Gastroesophageal sphincter (tissue), 4 donors: Measurements from ENCODE around the gene EIF4A3. TPM values are rescaled to one million over a fixed set of nuclear protein-coding genes. Genes with fewer than 3 reads are reported as not detected.
A peak's percentile ranks its signal among the peaks of the same experiment; 100 is the strongest.

ENCODE experiments used
- ATAC-seq: fragments of 150-250 bp; one replicate; pipeline ENCODE4 v1.9.1; 2016; ENCODE audit warnings: mild to moderate bottlenecking, moderate library complexity
- H3K27ac ChIP-seq, 4 donors: fragments of 200-600 bp; sonication (generic) in 3 of 4; 1 replicate in 3 of 4; 2 replicates in 1 of 4; pipeline ENCODE4 v1.5.1; 2016 to 2019
- H3K27me3 ChIP-seq: fragments of 200-600 bp; sonication (generic); one replicate; pipeline ENCODE4 v1.5.1; 2019
- H3K36me3 ChIP-seq, 2 donors: fragments of 200-600 bp; sonication (generic); one replicate each; pipeline ENCODE4 v1.5.1; 2019; ENCODE audit warnings: control low read depth in 1 of 2
- H3K4me1 ChIP-seq, 3 donors: fragments of 200-600 bp; sonication (generic); 1 replicate in 2 of 3; 2 replicates in 1 of 3; pipeline ENCODE4 v1.5.1; 2016 to 2019; ENCODE audit warnings: control low read depth in 2 of 3
- H3K4me3 ChIP-seq, 2 donors: fragments of 200-600 bp; sonication (generic); one replicate each; pipeline ENCODE4 v1.5.1; 2019; ENCODE audit warnings: mild to moderate bottlenecking in 1 of 2, moderate library complexity in 1 of 2
- H3K9me3 ChIP-seq, 3 donors: fragments of 200-600 bp; sonication (generic); one replicate each; pipeline ENCODE4 v1.5.1; 2017 to 2019; ENCODE audit warnings: control low read depth in 2 of 3
- EP300 ChIP-seq: sonication (generic); formaldehyde crosslinking; IDR thresholded peaks from one replicate; pipeline ENCODE4 v1.6.1; 2017; ENCODE audit warnings: antibody characterized with exemption, mild to moderate bottlenecking
- POLR2A ChIP-seq, 2 donors: fragments of 450-650 bp; IDR thresholded peaks; one replicate each; pipeline ENCODE4 v1.6.1; 2017; ENCODE audit warnings: antibody characterized with exemption in 2 of 2, mild to moderate bottlenecking in 2 of 2, moderate library complexity in 1 of 2
- POLR2AphosphoS5 ChIP-seq: sonication (generic); formaldehyde crosslinking; IDR thresholded peaks from one replicate; pipeline ENCODE4 v1.6.1; 2017; ENCODE audit warnings: antibody characterized with exemption
- WGBS, 2 donors: methylation state at CpG; one replicate each; pipeline ENCODE4 v1.1.5; 2018; ENCODE audit warnings: low coverage in 1 of 2; 5-methylcytosine and 5-hydroxymethylcytosine counted together
- total RNA-seq, 4 donors: library from RNA; depleted of rRNA; stranded (reverse); fragments of >200 nt; gene quantifications; one replicate each; pipeline ENCODE4 v1.1.0, GENCODE V29; 2016
- TF ChIP-seq, protein P1 (sequence below), 4 experiments: fragments of 200-600 bp in 2 of 4; fragments of 450-650 bp in 2 of 4; sonication (generic) in 1 of 4; IDR thresholded peaks; one replicate each; pipeline ENCODE4 v1.5.1; 2017 to 2019; ENCODE audit warnings: antibody characterized with exemption in 4 of 4, mild to moderate bottlenecking in 2 of 4, moderate library complexity in 2 of 4

The EIF4A3 gene
- total RNA-seq, 4 donors from 2014 or later = 37.9 to 61.6 (median 49.0) TPM

DNA sequence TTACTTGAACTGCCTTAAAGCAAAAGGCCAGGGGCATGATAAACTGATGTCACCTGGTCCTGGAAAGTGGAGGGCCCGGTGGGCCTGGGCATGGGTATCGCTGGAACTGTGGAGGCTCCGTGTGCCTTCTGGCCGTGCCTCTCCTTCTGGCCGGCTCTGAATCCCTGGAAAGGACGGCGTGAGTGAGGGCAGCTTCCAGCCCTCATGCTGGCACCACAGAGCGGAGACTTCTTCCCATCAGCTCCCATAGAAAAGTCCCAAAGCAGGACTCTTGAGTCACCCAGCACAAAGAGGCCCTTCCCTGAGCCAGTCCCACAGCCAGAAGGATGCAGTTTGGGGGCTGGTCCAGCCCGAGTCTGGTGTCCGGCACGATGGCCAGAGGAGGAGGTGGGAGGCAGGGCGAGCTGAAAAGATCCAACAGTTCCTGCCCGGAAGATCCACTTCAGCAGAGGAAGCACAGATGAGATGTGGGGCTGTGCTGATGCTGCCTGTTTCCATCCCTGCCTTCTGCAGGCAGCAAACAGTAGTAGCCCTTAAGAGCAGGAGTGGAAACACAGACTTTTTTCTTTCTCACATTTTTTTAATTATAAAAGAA is 37.8 kb downstream of the EIF4A3 start:
- 100% methylated on average over 1 of the region's 13 CpGs; no CpG with 5 or more reads in 1 of the 2 donors for WGBS, 2 donors
- TF ChIP-seq, protein P1, sequence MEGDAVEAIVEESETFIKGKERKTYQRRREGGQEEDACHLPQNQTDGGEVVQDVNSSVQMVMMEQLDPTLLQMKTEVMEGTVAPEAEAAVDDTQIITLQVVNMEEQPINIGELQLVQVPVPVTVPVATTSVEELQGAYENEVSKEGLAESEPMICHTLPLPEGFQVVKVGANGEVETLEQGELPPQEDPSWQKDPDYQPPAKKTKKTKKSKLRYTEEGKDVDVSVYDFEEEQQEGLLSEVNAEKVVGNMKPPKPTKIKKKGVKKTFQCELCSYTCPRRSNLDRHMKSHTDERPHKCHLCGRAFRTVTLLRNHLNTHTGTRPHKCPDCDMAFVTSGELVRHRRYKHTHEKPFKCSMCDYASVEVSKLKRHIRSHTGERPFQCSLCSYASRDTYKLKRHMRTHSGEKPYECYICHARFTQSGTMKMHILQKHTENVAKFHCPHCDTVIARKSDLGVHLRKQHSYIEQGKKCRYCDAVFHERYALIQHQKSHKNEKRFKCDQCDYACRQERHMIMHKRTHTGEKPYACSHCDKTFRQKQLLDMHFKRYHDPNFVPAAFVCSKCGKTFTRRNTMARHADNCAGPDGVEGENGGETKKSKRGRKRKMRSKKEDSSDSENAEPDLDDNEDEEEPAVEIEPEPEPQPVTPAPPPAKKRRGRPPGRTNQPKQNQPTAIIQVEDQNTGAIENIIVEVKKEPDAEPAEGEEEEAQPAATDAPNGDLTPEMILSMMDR (IDR thresholded peaks at IDR 0.05) = no peak
- TF ChIP-seq POLR2AphosphoS5 (no peak), POLR2A (IDR thresholded peaks at IDR 0.05) (no peak), EP300 (no peak)
- Histone ChIP-seq H3K27me3 (no peaks in the 10 kb centered on the region), H3K9me3 (no peaks in the 10 kb centered on the region), H3K4me1 (peaks cover 0 to 5% (median 0%) of the 10 kb centered on the region in 3 donors), H3K4me3 (no peak overlapping the region), H3K27ac (no peak overlapping the region), H3K36me3 (peaks cover 0 to 72% of the 10 kb centered on the region in 2 donors)
- no peak for ATAC-seq

DNA sequence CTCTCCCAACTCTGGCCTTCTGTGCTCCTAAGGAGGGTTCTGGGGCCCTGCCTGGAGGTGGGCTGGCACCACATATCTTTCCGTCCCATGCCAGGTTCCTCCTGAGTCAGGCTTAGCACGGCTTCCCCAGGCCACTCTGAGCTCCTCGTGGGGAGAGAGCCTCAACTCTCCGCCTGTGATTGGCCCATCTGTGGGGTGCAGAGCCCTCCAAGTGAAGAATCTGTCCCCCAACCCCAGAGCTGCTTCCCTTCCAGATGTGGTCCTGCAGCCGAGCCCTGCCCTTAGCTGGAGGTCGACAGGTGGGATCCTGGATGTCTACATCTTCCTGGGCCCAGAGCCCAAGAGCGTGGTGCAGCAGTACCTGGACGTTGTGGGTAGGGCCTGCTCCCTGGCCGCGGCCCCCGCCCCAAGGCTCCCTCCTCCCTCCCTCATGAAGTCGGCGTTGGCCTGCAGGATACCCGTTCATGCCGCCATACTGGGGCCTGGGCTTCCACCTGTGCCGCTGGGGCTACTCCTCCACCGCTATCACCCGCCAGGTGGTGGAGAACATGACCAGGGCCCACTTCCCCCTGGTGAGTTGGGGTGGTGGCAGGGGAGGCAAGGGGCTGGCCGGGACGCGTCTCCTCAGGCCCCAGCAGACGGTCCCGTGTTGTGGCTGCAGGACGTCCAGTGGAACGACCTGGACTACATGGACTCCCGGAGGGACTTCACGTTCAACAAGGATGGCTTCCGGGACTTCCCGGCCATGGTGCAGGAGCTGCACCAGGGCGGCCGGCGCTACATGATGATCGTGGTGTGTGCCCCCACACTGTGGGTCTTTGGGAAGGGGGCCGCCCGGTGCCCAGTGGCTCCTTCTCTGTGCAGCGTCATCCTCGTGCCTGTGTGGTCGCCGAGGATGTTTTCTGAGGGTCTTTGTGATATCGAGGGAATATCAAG is 38.6 kb downstream of the EIF4A3 start:
- ATAC-seq = no peak
- peaks cover 0 to 6% (median 0%) of the 10 kb centered on the region in 3 donors for H3K4me1 ChIP-seq
- no peaks in the 10 kb centered on the region for H3K27me3 ChIP-seq
- H3K9me3 ChIP-seq = no peaks in the 10 kb centered on the region
- peaks cover 0 to 71% of the 10 kb centered on the region in 2 donors for H3K36me3 ChIP-seq
- TF ChIP-seq POLR2A (IDR thresholded peaks at IDR 0.05) = no peak
- TF ChIP-seq EP300 = no peak
- no peak for TF ChIP-seq POLR2AphosphoS5
- TF ChIP-seq, protein P1 (IDR thresholded peaks at IDR 0.05) = no peak
- no peak overlapping the region for H3K27ac ChIP-seq
- H3K4me3 ChIP-seq = no peak overlapping the region
- 76% methylated on average over 3 of the region's 40 CpGs; no CpG with 5 or more reads in 1 of the 2 donors for whole genome bisulfite sequencing, 2 donors

DNA sequence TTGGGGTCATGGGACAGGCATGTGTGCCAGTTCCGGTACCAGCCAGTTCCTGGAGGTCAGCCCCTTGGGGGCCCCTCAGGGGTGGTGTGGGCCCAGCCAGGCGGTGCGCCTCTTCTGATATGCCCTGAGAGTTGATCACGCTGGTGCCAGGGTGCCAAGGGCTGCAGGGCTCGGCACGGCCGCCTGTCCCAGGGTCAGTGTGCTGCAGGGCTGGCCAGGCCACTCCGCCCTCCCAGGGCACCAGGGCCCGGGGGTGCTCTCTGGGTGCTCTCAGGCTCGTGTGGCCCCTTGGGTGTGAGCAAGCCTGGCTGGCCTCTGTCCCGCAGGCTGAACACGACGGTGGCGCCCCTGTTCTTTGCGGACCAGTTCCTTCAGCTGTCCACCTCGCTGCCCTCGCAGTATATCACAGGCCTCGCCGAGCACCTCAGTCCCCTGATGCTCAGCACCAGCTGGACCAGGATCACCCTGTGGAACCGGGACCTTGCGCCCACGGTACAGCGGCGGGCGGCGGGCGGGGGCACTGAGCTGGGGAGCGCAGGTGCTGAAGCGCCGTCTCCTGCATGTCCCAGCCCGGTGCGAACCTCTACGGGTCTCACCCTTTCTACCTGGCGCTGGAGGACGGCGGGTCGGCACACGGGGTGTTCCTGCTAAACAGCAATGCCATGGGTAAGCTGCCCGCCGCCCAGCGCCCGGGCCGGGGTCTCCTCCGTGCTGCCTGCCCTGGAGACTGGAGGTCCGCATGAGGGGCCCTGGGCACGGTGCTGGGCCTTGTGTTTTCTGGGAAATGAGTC is 39.5 kb downstream of the EIF4A3 start:
- Histone ChIP-seq H3K9me3 (no peaks in the 10 kb centered on the region), H3K27me3 (no peaks in the 10 kb centered on the region), H3K27ac (no peak overlapping the region), H3K36me3 (peaks cover 0 to 62% of the 10 kb centered on the region in 2 donors), H3K4me1 (peaks cover 0 to 15% (median 2%) of the 10 kb centered on the region in 3 donors), H3K4me3 (no peak overlapping the region)
- TF ChIP-seq, protein P1 (IDR thresholded peaks at IDR 0.05) = no peak
- no peak for TF ChIP-seq POLR2A (IDR thresholded peaks at IDR 0.05)
- TF ChIP-seq EP300 = no peak
- TF ChIP-seq POLR2AphosphoS5 = no peak
- ATAC-seq = peak; percentile 6
- WGBS, 2 donors = 80% methylated on average over 1 of the region's 46 CpGs

- no peaks in the 10 kb centered on the region for H3K9me3 ChIP-seq
- ATAC-seq = no peak
- H3K27me3 ChIP-seq = no peaks in the 10 kb centered on the region
- 78% methylated on average over 7 of the region's 12 CpGs; no CpG with 5 or more reads in 1 of the 2 donors for WGBS, 2 donors
- H3K4me3 ChIP-seq = no peak overlapping the region
- peaks cover 0 to 21% (median 7%) of the 10 kb centered on the region in 3 donors for H3K4me1 ChIP-seq
- no peak overlapping the region for H3K27ac ChIP-seq
- H3K36me3 ChIP-seq = peaks cover 0 to 55% of the 10 kb centered on the region in 2 donors
- TF ChIP-seq EP300 = no peak
- TF ChIP-seq, protein P1 (IDR thresholded peaks at IDR 0.05) = no peak
- no peak for TF ChIP-seq POLR2AphosphoS5
- TF ChIP-seq POLR2A (IDR thresholded peaks at IDR 0.05) = no peak
Measured at GRCh38 chr17:80106751-80107150, 40.2 kb downstream of the EIF4A3 start.
